Activated naive CD4-positive, alpha-beta T cell (primary cell): Measurements from ENCODE around the gene SMIM21.

Experiments
- DNase-seq, 4 experiments: peaks; one replicate each; lab custom pipeline; 2025; lab: John Stamatoyannopoulos, UW

The SMIM21 gene

DNA sequence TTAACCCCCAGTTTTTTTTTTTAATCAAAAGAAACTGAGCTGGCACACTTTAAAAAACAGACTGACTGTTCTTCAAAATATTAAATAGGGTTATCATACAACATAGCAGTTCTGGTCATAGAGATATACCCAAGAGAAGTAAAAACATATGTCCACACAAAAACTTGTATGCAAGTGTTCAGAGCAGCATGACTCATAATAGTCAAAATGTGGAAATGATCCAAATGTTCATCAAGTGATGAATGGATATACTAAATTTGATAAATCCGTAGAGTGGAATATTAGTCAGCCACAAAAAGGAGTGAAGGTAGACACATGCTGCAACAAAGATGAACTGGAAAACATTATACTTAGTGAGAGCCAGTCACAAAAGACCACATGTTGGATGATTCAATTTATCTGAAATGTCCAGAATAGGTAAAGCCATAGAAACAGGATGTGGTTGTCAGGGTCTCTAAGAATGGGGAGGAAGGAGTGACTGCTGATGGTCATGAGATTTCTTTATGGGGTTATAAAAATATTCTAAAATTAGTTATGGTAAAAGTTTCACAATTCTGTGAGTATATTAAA is 5.1 kb downstream of the SMIM21 start:
- no peak for DNase-seq

GRCh38 chr18:75421656-75422055 is 5.8 kb downstream of the SMIM21 start:
- DNase-seq: no peak

DNA sequence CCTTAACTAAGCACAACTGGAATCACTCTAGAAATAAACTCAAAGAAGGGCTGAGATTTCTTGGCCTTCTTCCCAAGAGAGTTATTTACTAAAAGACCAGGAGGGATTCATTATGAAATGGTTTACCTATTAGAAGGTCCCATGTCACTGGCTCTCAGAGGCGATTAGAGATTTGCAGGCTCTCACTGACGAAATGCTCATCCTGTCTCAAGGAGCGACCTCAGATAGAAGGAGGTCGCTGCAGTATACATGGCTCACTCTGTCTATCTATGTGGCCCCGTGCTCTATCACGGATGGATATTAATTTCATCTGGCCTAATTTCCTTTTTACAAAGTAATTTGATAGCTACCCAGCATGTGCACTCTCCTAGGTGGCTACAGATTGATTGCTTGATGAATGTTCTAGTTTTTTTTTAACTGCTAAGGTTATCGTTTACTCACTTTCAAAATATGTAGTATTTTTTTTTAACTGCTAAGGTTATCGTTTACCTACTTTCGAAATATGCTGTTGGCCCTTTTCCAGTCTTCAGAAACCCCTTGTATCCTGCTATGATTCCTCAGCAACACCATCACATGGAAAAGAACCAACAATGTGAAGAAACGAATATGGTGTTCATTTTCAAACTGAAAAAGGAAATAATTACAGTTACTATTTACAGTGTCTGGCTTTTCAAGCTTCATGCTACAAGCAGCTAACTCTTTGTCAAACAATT is 9.1 kb downstream of the SMIM21 start:
- DNase-seq: no peak

DNA sequence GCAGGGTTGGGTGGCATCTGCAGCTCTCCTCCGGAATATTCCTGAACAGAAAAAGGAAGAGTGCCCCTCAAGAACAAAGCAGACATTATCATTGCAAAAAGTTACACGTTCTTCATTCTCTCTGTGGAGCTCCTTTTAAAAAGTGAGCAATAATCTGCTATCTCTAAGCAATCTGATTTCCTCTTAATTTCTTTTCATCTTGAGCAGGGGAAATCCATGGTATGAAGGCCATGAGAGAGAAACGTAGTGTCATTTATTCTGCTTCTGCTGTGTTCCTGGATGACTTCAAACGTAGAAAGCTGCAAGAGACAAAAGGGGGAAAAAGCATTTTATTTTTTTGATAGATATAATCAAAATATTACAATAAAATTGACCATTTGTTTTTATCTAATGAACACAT is 16.9 kb downstream of the SMIM21 start:
- DNase-seq: no peak

DNA sequence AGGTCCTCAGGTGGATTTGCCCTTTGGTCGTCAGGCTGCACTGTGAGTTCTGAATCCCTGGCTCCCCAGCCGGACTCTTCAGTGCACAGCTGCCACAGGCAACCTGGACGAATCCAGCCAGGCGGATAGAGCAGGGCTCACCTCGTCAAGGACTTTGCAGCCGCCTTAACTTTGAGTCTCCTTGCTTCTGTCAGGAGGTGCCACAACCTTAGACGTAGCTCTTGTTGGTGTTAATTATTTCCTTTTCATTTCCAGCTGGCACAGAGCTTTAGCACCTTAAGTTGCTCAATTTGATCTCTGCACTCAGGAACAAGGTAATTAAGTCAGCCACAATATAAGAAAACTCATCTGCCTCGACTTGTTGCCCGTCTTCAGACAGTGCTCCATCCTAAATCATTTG is 17.7 kb downstream of the SMIM21 start:
- DNase-seq: no peak

- no peak for DNase-seq
Measured at GRCh38 chr18:75408554-75409506, 18.7 kb downstream of the SMIM21 start.

- DNase-seq: no peak
Measured at GRCh38 chr18:75407468-75408437, 19.8 kb downstream of the SMIM21 start.

- DNase-seq: no peak
Measured at GRCh38 chr18:75406491-75407445, 20.7 kb downstream of the SMIM21 start.

GRCh38 chr18:75405351-75405750 is 22.2 kb downstream of the SMIM21 start:
- DNase-seq: no peak

- no peak for DNase-seq
Measured at GRCh38 chr18:75400366-75400765, 27.1 kb downstream of the SMIM21 start.

DNA sequence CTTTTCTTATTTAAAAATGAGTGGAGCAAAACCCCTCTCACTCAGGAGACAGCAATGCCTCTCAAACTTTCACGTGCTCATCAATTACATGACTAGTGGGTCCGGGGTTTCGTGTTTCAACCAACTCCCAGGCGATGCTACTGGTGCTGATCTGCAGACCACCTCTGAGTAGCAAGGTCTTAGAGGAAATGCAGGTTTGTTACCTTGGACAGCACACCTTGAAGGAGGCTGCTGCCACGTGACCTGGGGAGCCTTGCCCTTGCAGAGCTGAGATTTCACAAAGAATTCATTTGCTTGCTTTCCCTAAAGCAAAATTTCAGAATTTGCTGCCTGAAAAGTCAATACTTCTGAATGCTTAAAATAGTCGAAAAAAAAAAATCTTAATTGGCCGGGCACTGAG is 32.4 kb downstream of the SMIM21 start:
- no peak for DNase-seq

GRCh38 chr18:75393721-75394120 is 33.8 kb downstream of the SMIM21 start:
- no peak for DNase-seq

- no peak for DNase-seq
Measured at GRCh38 chr18:75392226-75392578, 35.3 kb downstream of the SMIM21 start.

- no peak for DNase-seq
Measured at GRCh38 chr18:75391279-75392225, 36.0 kb downstream of the SMIM21 start.

- DNase-seq: no peak
Measured at GRCh38 chr18:75390854-75391253, 36.6 kb downstream of the SMIM21 start.

DNA sequence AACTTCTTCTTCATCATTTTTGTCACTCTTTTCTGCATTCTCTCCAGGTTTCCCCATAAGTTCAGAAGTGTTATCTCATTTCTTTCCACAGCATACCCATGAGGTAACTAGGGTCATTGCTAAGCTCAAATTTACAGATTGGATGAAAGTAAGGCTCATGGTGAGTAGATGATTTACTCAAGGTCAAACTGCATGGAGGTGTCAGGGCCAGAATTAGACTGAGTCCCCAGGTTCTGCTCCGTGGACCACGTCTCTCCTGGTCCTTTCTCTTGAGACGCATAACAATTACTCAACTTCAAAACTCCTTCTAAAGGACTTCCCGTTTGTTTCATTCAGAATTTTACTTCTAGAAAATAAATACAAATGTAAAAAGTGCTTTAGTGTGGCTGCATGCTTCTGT is 43.4 kb downstream of the SMIM21 start:
- no peak for DNase-seq

DNA sequence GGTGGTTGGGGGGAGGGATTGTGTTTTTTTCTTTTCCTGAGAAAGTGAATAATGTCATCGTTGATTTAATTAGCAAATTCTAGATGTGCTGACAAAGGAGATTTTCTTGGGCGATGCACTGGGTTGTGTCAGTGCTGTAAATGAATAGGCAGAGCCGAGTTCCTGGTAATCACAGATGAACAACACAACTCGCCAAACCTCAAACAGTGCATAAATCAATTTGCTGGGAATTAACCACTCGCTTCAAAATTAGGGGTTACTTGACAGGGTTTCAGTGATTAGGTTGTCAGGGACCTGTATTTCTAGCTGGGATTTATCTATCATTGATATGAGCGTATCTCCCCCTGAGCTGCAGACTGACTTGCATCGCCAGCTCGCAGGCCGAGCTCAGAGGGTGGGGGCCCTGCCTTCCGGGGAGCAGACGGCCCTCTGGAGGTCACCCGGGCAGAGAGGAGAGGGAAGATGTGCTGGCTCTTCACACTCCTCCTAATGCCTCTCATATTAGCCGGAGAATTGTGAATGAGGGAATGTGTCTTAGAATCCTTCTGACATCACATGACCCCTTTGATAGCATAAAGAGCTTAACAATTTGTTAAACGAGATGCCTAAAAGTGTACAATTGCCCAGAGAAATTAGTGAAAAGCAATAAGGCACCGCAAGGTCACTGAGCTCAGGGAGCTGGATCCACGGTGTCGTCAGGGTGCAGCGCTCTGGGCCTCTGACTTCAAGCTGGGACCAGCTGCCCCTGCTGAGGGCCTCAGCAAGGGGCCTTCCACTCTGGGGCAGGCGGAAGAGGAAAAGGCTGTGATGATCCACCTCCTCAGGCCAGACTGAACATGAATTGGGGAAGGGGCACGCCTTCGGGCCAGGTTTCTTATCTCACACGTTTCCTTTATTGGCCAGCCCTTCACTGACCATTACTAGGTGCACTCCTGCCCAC is 48.9 kb downstream of the SMIM21 start:
- DNase-seq: no peak

DNA sequence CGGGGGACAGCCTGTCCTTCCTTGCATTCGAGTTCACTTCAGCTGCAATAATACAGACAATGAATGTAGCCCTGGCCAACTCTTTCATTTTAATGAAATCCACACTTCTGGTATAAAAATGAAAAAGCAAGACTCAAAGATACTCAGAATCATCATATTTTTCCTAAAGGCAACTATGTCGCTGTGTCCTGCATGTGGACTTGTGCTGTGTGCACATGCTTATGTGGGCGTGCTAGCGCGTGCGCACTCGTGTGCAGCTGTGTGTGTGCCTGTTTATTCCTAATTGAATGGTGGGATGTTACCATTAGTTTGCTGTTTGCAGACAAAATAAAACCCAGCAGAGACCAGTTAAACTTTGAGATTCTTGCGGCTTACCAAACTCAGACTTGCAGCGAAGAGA is 49.6 kb downstream of the SMIM21 start:
- no peak for DNase-seq
